NB4 (cell line): ENCODE data around the gene LILRA6.
"Not testable (repeated sequence)": the region's sequence is repeated elsewhere in the genome, so short reads cannot be mapped to it uniquely, and the experiment has no call there.

Experiments
- DNase-seq: peaks from one replicate; pipeline ENCODE4 v3.0.0; 2010; ENCODE audit warnings: low read depth
- H3K4me3 ChIP-seq: one replicate; pipeline ENCODE4 v1.5.1; 2011; ENCODE audit warnings: mild to moderate bottlenecking, low read depth, low read length, moderate library complexity
- CTCF ChIP-seq: IDR thresholded peaks from one replicate; pipeline ENCODE4 v1.5.1; 2012; ENCODE audit warnings: low read depth, low read length
- MAX ChIP-seq: IDR thresholded peaks from 2 replicates; pipeline ENCODE4 v1.6.1; 2011; ENCODE audit warnings: low read depth, low read length
- MYC ChIP-seq: IDR thresholded peaks from 2 replicates; pipeline ENCODE4 v1.6.1; 2011; ENCODE audit warnings: low read depth, low read length
- POLR2A ChIP-seq: IDR thresholded peaks from 2 replicates; pipeline ENCODE4 v1.6.1; 2011; ENCODE audit warnings: mild to moderate bottlenecking; ENCODE audit not compliant: insufficient read length; ENCODE audit errors: extremely low read depth

Gene LILRA6

GRCh38 chr19:54233941-54234340 lies 8.6 kb downstream of the LILRA6 start:
- TF ChIP-seq CTCF (no peak), MAX (no peak), MYC (no peak), POLR2A (no peak)
- no peak overlapping the region for H3K4me3 ChIP-seq
- DNase-seq = no peak

GRCh38 chr19:54231077-54231931 lies 11.3 kb downstream of the LILRA6 start:
- TF ChIP-seq POLR2A (no peak), MAX (peak; percentile 15; the same call in 1 of the 2 replicates), CTCF (peak; percentile 67)
- H3K4me3 ChIP-seq = no peak overlapping the region
- DNase-seq = peak; percentile 67

- H3K4me3 ChIP-seq = no peak overlapping the region
- no peak for DNase-seq
- TF ChIP-seq MAX (no peak), CTCF (no peak), MYC (no peak), POLR2A (no peak)
Observed at GRCh38 chr19:54230031-54230430, 12.6 kb downstream of the LILRA6 start.

GRCh38 chr19:54229146-54229545 lies 13.4 kb downstream of the LILRA6 start:
- DNase-seq = no peak
- TF ChIP-seq MAX (no peak), MYC (no peak), POLR2A (no peak), CTCF (no peak)
- H3K4me3 ChIP-seq = no peak overlapping the region

GRCh38 chr19:54224619-54225018 lies 18.0 kb downstream of the LILRA6 start:
- not testable (repeated sequence) for H3K4me3 ChIP-seq, DNase-seq

- DNase-seq, H3K4me3 ChIP-seq: not testable (repeated sequence)
Observed at GRCh38 chr19:54223937-54224281, 18.7 kb downstream of the LILRA6 start.

- DNase-seq, H3K4me3 ChIP-seq: not testable (repeated sequence)
Observed at GRCh38 chr19:54223277-54223936, 19.2 kb downstream of the LILRA6 start.

GRCh38 chr19:54222474-54223276 lies 19.9 kb downstream of the LILRA6 start, which contains the start of gene LILRB3:
LILRB3 (minus strand) TSS chr19:54223007; CDS start chr19:54222976, 31 bp downstream.
- H3K4me3 ChIP-seq, DNase-seq: not testable (repeated sequence)

- not testable (repeated sequence) for DNase-seq, H3K4me3 ChIP-seq
Observed at GRCh38 chr19:54221947-54222346, 20.6 kb downstream of the LILRA6 start.

GRCh38 chr19:54219702-54220101 lies 22.9 kb downstream of the LILRA6 start:
- not testable (repeated sequence) for DNase-seq, H3K4me3 ChIP-seq
